ENCODE results near the gene CIB2.
A peak's percentile ranks its signal among the peaks of the same experiment; 100 is the strongest.
"Not testable (repeated sequence)": the region's sequence is repeated elsewhere in the genome, so short reads cannot be mapped to it uniquely, and the experiment has no call there.

CIB2 gene

DNA sequence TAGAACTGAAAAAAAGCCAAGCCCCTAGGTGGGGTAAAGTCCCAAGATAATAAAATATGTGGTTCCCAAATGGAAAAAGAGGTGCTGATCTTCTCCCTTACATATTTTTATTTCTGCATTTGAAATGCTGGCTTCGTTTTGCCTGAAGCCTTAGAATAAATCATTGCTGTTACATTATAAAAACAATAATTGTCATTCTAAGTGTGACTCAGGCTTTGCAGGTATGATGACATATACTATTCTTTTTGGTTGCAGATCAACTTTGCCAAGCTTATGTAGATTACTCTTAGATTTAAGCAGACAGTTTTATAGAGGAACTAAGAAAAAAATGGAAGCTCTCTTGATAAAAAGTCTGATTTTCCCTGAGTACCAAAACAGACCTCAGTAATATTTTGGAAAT lies 25.4 kb upstream of the CIB2 start:
- peaks cover 35% of the 10 kb centered on the region for H3K79me2 ChIP-seq (ENCODE audit: control insufficient read depth, low read length)
- H3K9me2 ChIP-seq (replicated peaks; ENCODE audit: control insufficient read depth, low read length), result no peaks in the 10 kb centered on the region
- no peaks in the 10 kb centered on the region for H4K20me1 ChIP-seq (ENCODE audit: control insufficient read depth, insufficient read depth, low read depth, low read length)
- no peak overlapping the region for H3K27ac ChIP-seq (ENCODE audit: low read depth, low read length)
- H3K4me3 ChIP-seq (ENCODE audit: low read length), result no peak overlapping the region
- TF ChIP-seq, protein P1, sequence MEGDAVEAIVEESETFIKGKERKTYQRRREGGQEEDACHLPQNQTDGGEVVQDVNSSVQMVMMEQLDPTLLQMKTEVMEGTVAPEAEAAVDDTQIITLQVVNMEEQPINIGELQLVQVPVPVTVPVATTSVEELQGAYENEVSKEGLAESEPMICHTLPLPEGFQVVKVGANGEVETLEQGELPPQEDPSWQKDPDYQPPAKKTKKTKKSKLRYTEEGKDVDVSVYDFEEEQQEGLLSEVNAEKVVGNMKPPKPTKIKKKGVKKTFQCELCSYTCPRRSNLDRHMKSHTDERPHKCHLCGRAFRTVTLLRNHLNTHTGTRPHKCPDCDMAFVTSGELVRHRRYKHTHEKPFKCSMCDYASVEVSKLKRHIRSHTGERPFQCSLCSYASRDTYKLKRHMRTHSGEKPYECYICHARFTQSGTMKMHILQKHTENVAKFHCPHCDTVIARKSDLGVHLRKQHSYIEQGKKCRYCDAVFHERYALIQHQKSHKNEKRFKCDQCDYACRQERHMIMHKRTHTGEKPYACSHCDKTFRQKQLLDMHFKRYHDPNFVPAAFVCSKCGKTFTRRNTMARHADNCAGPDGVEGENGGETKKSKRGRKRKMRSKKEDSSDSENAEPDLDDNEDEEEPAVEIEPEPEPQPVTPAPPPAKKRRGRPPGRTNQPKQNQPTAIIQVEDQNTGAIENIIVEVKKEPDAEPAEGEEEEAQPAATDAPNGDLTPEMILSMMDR (IDR thresholded peaks at IDR 0.05; ENCODE audit: low read depth, low read length, poor library complexity, severe bottlenecking), result no peak
- no peak for TF ChIP-seq EZH2phosphoT487 (IDR thresholded peaks at IDR 0.05; ENCODE audit: borderline replicate concordance, low read length)
- H3K4me2 ChIP-seq (ENCODE audit: low read length), result no peak overlapping the region
- no peaks in the 10 kb centered on the region for H3K27me3 ChIP-seq (ENCODE audit: control insufficient read depth, low read length)
- H3K4me1 ChIP-seq (ENCODE audit: control insufficient read depth, low read length), result no peaks in the 10 kb centered on the region
- peaks cover 64% of the 10 kb centered on the region for H3K36me3 ChIP-seq (ENCODE audit: control insufficient read depth, low read length)
- no peaks in the 10 kb centered on the region for H3K9me3 ChIP-seq (ENCODE audit: control insufficient read depth, insufficient read depth, low read length)
- peaks cover 13% of the 10 kb centered on the region; the same call in 1 of the 2 replicates for H3F3A ChIP-seq (ENCODE audit: control insufficient read depth, insufficient read depth)

DNA sequence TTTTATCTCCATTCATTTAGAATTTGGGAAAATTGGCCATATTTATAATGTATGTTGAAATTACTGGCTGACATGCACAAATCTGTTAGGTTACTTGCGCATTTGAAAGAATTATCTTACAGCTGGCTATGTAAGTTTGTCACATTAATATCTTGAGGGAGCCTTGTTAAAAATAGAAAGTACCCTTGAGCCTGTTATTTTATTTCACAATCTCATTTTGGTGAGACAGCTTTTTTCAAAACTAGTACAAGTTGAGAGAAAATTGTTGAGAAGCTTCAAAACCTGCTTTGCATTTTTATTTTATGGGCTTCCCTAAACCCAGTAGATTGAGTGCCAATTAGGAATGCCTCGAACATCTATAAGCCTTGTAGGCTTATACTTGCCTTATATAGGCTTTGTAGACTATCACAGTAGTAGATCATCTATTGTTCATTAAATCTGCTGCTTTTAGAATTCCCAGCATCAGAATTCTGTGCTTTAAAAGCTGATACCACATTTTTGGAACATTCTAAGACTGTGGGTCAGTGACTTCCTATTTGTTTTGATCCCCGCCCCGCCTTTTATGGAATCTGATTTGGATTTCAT lies 24.2 kb upstream of the CIB2 start:
- no peaks in the 10 kb centered on the region for H3K9me2 ChIP-seq (replicated peaks; ENCODE audit: control insufficient read depth, low read length)
- H3K27ac ChIP-seq (ENCODE audit: low read depth, low read length), result no peak overlapping the region
- H3K36me3 ChIP-seq (ENCODE audit: control insufficient read depth, low read length), result peaks cover 61% of the 10 kb centered on the region
- H3K4me2 ChIP-seq (ENCODE audit: low read length), result no peak overlapping the region
- H3F3A ChIP-seq (ENCODE audit: control insufficient read depth, insufficient read depth), result peaks cover 13% of the 10 kb centered on the region; the same call in 1 of the 2 replicates
- H4K20me1 ChIP-seq (ENCODE audit: control insufficient read depth, insufficient read depth, low read depth, low read length), result peaks cover 6% of the 10 kb centered on the region; the same call in 1 of the 2 replicates
- H3K27me3 ChIP-seq (ENCODE audit: control insufficient read depth, low read length), result no peaks in the 10 kb centered on the region
- no peak overlapping the region for H3K4me3 ChIP-seq (ENCODE audit: low read length)
- no peak for TF ChIP-seq EZH2phosphoT487 (IDR thresholded peaks at IDR 0.05; ENCODE audit: borderline replicate concordance, low read length)
- TF ChIP-seq, protein P1 (IDR thresholded peaks at IDR 0.05; ENCODE audit: low read depth, low read length, poor library complexity, severe bottlenecking), result no peak
- H3K79me2 ChIP-seq (ENCODE audit: control insufficient read depth, low read length), result peaks cover 47% of the 10 kb centered on the region
- peaks cover 8% of the 10 kb centered on the region for H3K4me1 ChIP-seq (ENCODE audit: control insufficient read depth, low read length)
- no peaks in the 10 kb centered on the region for H3K9me3 ChIP-seq (ENCODE audit: control insufficient read depth, insufficient read depth, low read length)

DNA sequence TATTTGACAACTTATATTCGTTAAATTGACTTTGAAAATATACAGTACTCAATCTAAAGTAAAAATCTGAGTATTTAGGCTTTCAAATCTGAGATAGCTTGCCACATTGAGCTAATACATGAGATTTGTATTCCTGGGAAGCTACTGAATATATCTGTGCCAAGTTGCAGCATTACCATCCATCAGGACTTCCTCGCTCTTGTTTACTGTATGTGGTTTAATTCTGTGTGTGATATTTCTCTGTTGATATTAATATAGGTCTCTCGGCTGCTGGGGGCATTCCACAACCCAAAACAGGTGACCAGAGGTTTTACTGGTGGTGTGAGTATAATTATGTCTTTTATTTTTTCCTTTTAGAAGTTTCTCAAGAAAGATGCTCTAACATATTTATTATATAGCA lies 23.7 kb upstream of the CIB2 start:
- Histone ChIP-seq H3K4me3 (ENCODE audit: low read length) (no peak overlapping the region), H3K79me2 (ENCODE audit: control insufficient read depth, low read length) (peaks cover 52% of the 10 kb centered on the region), H3K36me3 (ENCODE audit: control insufficient read depth, low read length) (peaks cover 59% of the 10 kb centered on the region), H3K4me2 (ENCODE audit: low read length) (no peak overlapping the region), H3K9me2 (replicated peaks; ENCODE audit: control insufficient read depth, low read length) (no peaks in the 10 kb centered on the region), H3K27me3 (ENCODE audit: control insufficient read depth, low read length) (no peaks in the 10 kb centered on the region), H3F3A (ENCODE audit: control insufficient read depth, insufficient read depth) (peaks cover 14% of the 10 kb centered on the region; the same call in 1 of the 2 replicates), H3K4me1 (ENCODE audit: control insufficient read depth, low read length) (peaks cover 13% of the 10 kb centered on the region), H3K9me3 (ENCODE audit: control insufficient read depth, insufficient read depth, low read length) (no peaks in the 10 kb centered on the region), H4K20me1 (ENCODE audit: control insufficient read depth, insufficient read depth, low read depth, low read length) (peaks cover 7% of the 10 kb centered on the region; the same call in 1 of the 2 replicates), H3K27ac (ENCODE audit: low read depth, low read length) (no peak overlapping the region)
- no peak for TF ChIP-seq EZH2phosphoT487 (IDR thresholded peaks at IDR 0.05; ENCODE audit: borderline replicate concordance, low read length)
- TF ChIP-seq, protein P1 (IDR thresholded peaks at IDR 0.05; ENCODE audit: low read depth, low read length, poor library complexity, severe bottlenecking), result no peak

DNA sequence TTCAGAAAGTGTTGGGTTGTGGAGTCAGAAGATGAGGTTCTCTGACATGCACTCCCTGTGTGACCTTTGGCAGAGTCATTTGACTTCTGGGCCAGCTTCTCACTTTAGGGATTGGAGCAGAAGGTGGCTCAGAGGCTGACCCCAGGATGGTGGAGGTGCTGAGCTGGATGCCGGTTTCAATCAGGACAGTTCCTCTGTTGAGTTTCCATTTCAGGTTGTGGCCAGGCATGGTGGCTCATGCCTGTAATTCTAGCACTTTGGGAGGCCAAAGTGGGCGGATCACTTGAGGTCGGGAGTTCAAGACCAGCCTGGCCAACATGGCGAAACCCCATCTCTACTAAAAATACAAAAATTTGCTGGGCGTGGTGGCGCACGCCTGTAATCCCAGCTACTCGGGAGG lies 19.8 kb upstream of the CIB2 start:
- not testable (repeated sequence) for H4K20me1 ChIP-seq (ENCODE audit: control insufficient read depth, insufficient read depth, low read depth, low read length); H3K9me3 ChIP-seq (ENCODE audit: control insufficient read depth, insufficient read depth, low read length); H3K9me2 ChIP-seq (replicated peaks; ENCODE audit: control insufficient read depth, low read length); H3K27ac ChIP-seq (ENCODE audit: low read depth, low read length); H3K27me3 ChIP-seq (ENCODE audit: control insufficient read depth, low read length)
- H3K79me2 ChIP-seq (ENCODE audit: control insufficient read depth, low read length), result peaks cover 65% of the 10 kb centered on the region
- peak overlapping the region; percentile 70 for H3K4me2 ChIP-seq (ENCODE audit: low read length)
- H3K4me1 ChIP-seq (ENCODE audit: control insufficient read depth, low read length), result peaks cover 23% of the 10 kb centered on the region
- peak overlapping the region; percentile 95 for H3K4me3 ChIP-seq (ENCODE audit: low read length)
- H3F3A ChIP-seq (ENCODE audit: control insufficient read depth, insufficient read depth), result peaks cover 13% of the 10 kb centered on the region; the same call in 1 of the 2 replicates
- H3K36me3 ChIP-seq (ENCODE audit: control insufficient read depth, low read length), result peaks cover 39% of the 10 kb centered on the region

Measured in DOHH2 (cell line).